Measurements from ENCODE around the gene SPRN. TPM values are rescaled to one million over a fixed set of nuclear protein-coding genes. Genes with fewer than 3 reads are reported as not detected.

Gene SPRN
- polyA plus RNA-seq, 2 of the 4 experiments (the other 2 are of a cell fraction): 0.06 to 0.15 TPM

GRCh38 chr10:133399123-133399601, 25.3 kb downstream of the SPRN start:
- Histone ChIP-seq H3K4me2 (no peak overlapping the region), H3K27ac (no peak overlapping the region), H3K4me3 (no peak overlapping the region), H3K9me3 (no peaks in the 10 kb centered on the region), H3K4me1 (peaks cover 6% of the 10 kb centered on the region; the same call in 1 of the 3 replicates)
- WGBS (ENCODE audit: missing lambda C conversion rate): 91% methylated on average over 19 of the region's 19 CpGs
- ChIA-PET POLR2A (no interaction called here), CTCF (interaction anchor here (1.1 kb wide), 1 partner anchor 70 kb away, joined by 3 read pairs; no protein-coding TSS in a partner anchor)
- ATAC-seq (no peak), FAIRE-seq (no peak), DNase-seq (ENCODE audit: low read depth in 1 of 2, low spot score in 1 of 2) (no peak)
- TF ChIP-seq ZSCAN20 (CRISPR knock-in tag; IDR thresholded peaks at IDR 0.05) (no peak), ZFP36 (IDR thresholded peaks at IDR 0.05; ENCODE audit: borderline replicate concordance, partially characterized antibody) (no peak), MYC (IDR thresholded peaks at IDR 0.05; ENCODE audit: borderline replicate concordance, low read length) (no peak), CBX2 (IDR thresholded peaks at IDR 0.05; ENCODE audit: borderline replicate concordance, low read depth) (no peak), SREBF2 (IDR thresholded peaks at IDR 0.05) (no peak)
- TF ChIP-seq, protein P1, sequence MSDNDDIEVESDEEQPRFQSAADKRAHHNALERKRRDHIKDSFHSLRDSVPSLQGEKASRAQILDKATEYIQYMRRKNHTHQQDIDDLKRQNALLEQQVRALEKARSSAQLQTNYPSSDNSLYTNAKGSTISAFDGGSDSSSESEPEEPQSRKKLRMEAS (IDR thresholded peaks at IDR 0.05): no peak

DNA sequence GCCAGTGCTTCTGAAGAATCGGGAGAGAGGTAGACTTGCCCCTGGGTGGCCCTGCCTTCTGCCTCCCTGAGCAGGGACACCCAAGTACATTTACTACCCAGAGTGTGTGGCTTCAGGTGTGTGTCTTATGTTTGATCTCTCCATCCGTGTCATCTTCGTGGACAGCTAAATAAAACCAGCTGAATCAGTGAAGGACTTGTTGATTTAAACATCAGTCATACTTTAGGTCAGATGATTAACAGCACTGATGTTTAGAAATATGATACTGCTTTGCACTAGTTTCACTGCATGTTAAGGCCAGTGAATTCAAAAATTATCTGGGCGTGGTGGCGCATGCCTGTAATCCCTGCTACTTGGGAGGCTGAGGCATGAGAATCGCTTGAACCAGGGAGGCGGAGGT, 26.5 kb downstream of the SPRN start:
- H3K4me1 ChIP-seq: peaks cover 10% of the 10 kb centered on the region; the same call in 2 of the 3 replicates
- WGBS (ENCODE audit: missing lambda C conversion rate): 96% methylated on average over 7 of the region's 7 CpGs
- CTCF ChIA-PET: interaction anchor here (1.1 kb wide), 1 partner anchor 69 kb away, joined by 3 read pairs; no protein-coding TSS in a partner anchor
- no peaks in the 10 kb centered on the region for H3K9me3 ChIP-seq
- FAIRE-seq (no peak), DNase-seq (ENCODE audit: low read depth in 1 of 2, low spot score in 1 of 2) (no peak), ATAC-seq (no peak)
- no peak overlapping the region for H3K4me2 ChIP-seq
- no peak for TF ChIP-seq NR3C1 (IDR thresholded peaks at IDR 0.05)
- no peak for TF ChIP-seq NPAS2 (CRISPR knock-in tag; IDR thresholded peaks at IDR 0.05; ENCODE audit: borderline replicate concordance)
- no peak for TF ChIP-seq SREBF2 (IDR thresholded peaks at IDR 0.05)
- TF ChIP-seq MAFK (IDR thresholded peaks at IDR 0.05; ENCODE audit: partially characterized antibody): no peak
- no peak for TF ChIP-seq TFCP2L1 (CRISPR knock-in tag; IDR thresholded peaks at IDR 0.05)
- no peak for TF ChIP-seq FOXS1 (CRISPR knock-in tag; IDR thresholded peaks at IDR 0.05)
- TF ChIP-seq, protein P2, sequence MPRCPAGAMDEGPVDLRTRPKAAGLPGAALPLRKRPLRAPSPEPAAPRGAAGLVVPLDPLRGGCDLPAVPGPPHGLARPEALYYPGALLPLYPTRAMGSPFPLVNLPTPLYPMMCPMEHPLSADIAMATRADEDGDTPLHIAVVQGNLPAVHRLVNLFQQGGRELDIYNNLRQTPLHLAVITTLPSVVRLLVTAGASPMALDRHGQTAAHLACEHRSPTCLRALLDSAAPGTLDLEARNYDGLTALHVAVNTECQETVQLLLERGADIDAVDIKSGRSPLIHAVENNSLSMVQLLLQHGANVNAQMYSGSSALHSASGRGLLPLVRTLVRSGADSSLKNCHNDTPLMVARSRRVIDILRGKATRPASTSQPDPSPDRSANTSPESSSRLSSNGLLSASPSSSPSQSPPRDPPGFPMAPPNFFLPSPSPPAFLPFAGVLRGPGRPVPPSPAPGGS (IDR thresholded peaks at IDR 0.05): no peak
- TF ChIP-seq MYC (IDR thresholded peaks at IDR 0.05; ENCODE audit: borderline replicate concordance, low read length): no peak
- TF ChIP-seq, protein P3, sequence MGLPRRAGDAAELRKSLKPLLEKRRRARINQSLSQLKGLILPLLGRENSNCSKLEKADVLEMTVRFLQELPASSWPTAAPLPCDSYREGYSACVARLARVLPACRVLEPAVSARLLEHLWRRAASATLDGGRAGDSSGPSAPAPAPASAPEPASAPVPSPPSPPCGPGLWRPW (IDR thresholded peaks at IDR 0.05): no peak
- TF ChIP-seq ZC3H11A (IDR thresholded peaks at IDR 0.05): no peak
- TF ChIP-seq EHF (CRISPR knock-in tag; IDR thresholded peaks at IDR 0.05): no peak
- TF ChIP-seq, protein P4, sequence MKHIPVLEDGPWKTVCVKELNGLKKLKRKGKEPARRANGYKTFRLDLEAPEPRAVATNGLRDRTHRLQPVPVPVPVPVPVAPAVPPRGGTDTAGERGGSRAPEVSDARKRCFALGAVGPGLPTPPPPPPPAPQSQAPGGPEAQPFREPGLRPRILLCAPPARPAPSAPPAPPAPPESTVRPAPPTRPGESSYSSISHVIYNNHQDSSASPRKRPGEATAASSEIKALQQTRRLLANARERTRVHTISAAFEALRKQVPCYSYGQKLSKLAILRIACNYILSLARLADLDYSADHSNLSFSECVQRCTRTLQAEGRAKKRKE (CRISPR knock-in tag; IDR thresholded peaks at IDR 0.05; ENCODE audit: low read depth): no peak
- H3K27ac ChIP-seq: no peak overlapping the region
- POLR2A ChIA-PET: no interaction called here
- no peak overlapping the region for H3K4me3 ChIP-seq

GRCh38 chr10:133396035-133396624, 28.3 kb downstream of the SPRN start:
- H3K27ac ChIP-seq: no peak overlapping the region
- no peak for ATAC-seq
- ChIA-PET CTCF (interaction anchor here (1.1 kb wide), 1 partner anchor 66 kb away, joined by 7 read pairs; no protein-coding TSS in a partner anchor), POLR2A (no interaction called here)
- H3K4me3 ChIP-seq: no peak overlapping the region
- DNase-seq (ENCODE audit: low read depth in 1 of 2, low spot score in 1 of 2): no peak
- peaks cover 10% of the 10 kb centered on the region; the same call in 2 of the 3 replicates for H3K4me1 ChIP-seq
- H3K4me2 ChIP-seq: no peak overlapping the region
- no peaks in the 10 kb centered on the region for H3K9me3 ChIP-seq
- 94% methylated on average over 19 of the region's 19 CpGs for WGBS (ENCODE audit: missing lambda C conversion rate)
- FAIRE-seq: no peak
- TF ChIP-seq CHD4 (IDR thresholded peaks at IDR 0.05; ENCODE audit: borderline replicate concordance): no peak
- TF ChIP-seq MYC (IDR thresholded peaks at IDR 0.05; ENCODE audit: borderline replicate concordance, low read length): no peak
- TF ChIP-seq ZSCAN20 (CRISPR knock-in tag; IDR thresholded peaks at IDR 0.05): no peak
- no peak for TF ChIP-seq NFE2L2 (conservative IDR thresholded peaks at IDR 0.05; ENCODE audit: low read length)
- TF ChIP-seq RFX5 (IDR thresholded peaks at IDR 0.05): no peak
- no peak for TF ChIP-seq ZFP36 (IDR thresholded peaks at IDR 0.05; ENCODE audit: borderline replicate concordance, partially characterized antibody)
- no peak for TF ChIP-seq CBX8 (IDR thresholded peaks at IDR 0.05)
- TF ChIP-seq FOSL2 (IDR thresholded peaks at IDR 0.05): no peak
- no peak for TF ChIP-seq FOSL2 (CRISPR knock-in tag; IDR thresholded peaks at IDR 0.05)
- TF ChIP-seq FOXS1 (CRISPR knock-in tag; IDR thresholded peaks at IDR 0.05): no peak
- TF ChIP-seq E2F6 (IDR thresholded peaks at IDR 0.05; ENCODE audit: borderline replicate concordance, low read depth): no peak
- TF ChIP-seq, protein P5, sequence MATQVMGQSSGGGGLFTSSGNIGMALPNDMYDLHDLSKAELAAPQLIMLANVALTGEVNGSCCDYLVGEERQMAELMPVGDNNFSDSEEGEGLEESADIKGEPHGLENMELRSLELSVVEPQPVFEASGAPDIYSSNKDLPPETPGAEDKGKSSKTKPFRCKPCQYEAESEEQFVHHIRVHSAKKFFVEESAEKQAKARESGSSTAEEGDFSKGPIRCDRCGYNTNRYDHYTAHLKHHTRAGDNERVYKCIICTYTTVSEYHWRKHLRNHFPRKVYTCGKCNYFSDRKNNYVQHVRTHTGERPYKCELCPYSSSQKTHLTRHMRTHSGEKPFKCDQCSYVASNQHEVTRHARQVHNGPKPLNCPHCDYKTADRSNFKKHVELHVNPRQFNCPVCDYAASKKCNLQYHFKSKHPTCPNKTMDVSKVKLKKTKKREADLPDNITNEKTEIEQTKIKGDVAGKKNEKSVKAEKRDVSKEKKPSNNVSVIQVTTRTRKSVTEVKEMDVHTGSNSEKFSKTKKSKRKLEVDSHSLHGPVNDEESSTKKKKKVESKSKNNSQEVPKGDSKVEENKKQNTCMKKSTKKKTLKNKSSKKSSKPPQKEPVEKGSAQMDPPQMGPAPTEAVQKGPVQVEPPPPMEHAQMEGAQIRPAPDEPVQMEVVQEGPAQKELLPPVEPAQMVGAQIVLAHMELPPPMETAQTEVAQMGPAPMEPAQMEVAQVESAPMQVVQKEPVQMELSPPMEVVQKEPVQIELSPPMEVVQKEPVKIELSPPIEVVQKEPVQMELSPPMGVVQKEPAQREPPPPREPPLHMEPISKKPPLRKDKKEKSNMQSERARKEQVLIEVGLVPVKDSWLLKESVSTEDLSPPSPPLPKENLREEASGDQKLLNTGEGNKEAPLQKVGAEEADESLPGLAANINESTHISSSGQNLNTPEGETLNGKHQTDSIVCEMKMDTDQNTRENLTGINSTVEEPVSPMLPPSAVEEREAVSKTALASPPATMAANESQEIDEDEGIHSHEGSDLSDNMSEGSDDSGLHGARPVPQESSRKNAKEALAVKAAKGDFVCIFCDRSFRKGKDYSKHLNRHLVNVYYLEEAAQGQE (IDR thresholded peaks at IDR 0.05): no peak
- no peak for TF ChIP-seq HOXB5 (CRISPR knock-in tag; IDR thresholded peaks at IDR 0.05)
- TF ChIP-seq, protein P1 (IDR thresholded peaks at IDR 0.05): no peak
